KOPT-K1 (cell line): ENCODE results near the gene KCNK3.

Experiments
- H3K27ac ChIP-seq: fragments of 200-600 bp; sonication (generic); 2 replicates; pipeline ENCODE4 v1.5.1; 2016; ENCODE audit warnings: antibody characterized with exemption, mild to moderate bottlenecking, low read depth, low read length; ENCODE audit not compliant: poor library complexity, severe bottlenecking
- H3K36me3 ChIP-seq: fragments of 200-600 bp; sonication (generic); 2 replicates; pipeline ENCODE4 v1.5.1; 2017; ENCODE audit warnings: antibody characterized with exemption, mild to moderate bottlenecking, low read length, moderate library complexity; ENCODE audit not compliant: insufficient read depth
- H3K9me3 ChIP-seq: fragments of 200-600 bp; sonication (generic); 2 replicates; pipeline ENCODE4 v1.5.1; 2017; ENCODE audit warnings: antibody characterized with exemption, low read length, mild to moderate bottlenecking; ENCODE audit not compliant: insufficient read depth, poor library complexity, severe bottlenecking

The KCNK3 gene

DNA sequence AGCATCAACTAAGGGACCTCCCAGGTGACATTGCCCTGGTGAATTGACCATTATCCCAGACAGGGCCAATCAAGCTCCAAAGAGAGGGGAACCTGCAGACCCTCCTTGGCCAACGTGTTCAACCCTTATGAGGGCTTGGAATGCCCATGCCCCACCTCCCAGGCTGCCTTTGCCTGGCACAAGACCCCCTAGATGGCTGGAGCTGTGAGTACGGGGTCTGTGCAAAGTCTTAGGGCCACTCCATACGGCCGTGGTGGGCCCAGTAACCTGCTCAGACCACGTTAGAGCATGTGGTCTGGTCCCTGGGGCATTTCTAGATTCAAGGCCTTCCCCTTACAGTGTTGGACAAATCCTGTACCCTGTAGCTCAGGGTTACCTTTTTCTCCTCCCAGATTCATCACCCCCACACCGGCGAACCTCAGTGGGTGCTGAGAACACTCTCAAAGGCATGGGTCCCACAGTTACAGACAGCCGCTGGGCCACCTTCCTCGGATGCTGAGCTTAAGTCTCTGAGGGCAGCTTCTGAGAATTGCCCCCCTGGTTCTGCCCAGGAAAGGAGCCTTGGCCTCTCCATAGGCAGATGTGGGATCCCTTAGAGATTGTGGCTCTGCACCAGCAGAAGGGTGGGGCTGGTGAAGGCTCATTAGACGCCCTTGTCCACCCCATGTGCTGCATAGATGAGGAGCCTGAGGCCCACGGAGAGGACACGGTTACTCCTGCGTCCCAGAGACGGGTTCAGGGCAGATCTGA lies 18.3 kb upstream of the KCNK3 start:
- H3K27ac ChIP-seq, result no peak overlapping the region
- no peaks in the 10 kb centered on the region for H3K36me3 ChIP-seq
- peaks cover 8% of the 10 kb centered on the region for H3K9me3 ChIP-seq

DNA sequence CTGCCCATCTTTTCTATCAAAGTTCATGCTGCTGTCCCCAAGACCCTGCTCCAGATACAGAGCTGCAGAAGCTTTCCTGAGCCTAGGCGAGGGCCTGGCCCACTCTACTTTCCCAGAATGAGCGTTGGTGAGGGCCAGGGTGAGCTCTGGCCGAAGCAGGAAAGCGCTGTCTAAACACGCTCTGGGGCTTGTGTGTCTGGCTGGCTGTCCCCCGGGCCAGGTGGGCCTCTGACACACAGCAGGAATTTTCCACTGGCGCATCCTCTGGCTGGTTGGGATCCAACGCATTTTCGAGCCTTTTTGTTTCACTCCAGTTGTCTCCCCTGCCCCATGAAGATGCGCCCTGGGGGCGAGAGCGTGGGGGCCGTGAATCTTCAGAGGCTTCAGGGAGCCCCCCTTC lies 17.8 kb upstream of the KCNK3 start:
- H3K27ac ChIP-seq, result no peak overlapping the region

DNA sequence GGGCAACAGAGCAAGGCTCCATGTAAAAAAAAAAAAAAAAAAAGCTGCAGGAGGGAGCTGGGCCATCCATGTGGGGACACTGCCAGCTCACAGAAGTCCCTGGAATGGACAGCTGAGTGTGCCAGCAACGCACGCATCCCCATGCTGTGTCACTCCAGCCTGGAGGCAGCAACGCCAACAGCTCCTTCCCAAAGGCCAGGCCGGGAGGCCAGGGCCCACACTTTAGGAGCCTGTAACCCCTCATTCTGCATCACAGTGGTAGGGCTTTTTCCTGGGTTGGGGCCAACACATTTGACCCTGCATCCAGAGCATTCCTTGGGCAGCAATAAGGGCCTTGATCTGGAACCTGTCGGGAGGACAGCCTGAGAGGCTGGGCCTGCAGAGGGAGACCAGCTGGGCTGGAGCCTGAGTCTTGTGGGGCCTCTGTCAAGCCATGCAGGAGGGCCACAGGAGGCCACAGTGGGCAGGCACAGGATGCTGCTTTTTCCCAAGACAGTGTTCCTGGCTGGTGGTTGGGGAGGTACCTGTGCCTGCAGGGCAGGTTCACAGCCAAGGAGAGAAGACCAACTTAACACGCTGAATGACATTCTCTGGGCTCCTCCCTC lies 16.8 kb upstream of the KCNK3 start:
- Histone ChIP-seq H3K36me3 (no peaks in the 10 kb centered on the region), H3K9me3 (peaks cover 8% of the 10 kb centered on the region), H3K27ac (no peak overlapping the region)

More for the DNA sequence above, 17.8 kb upstream of the KCNK3 start:
- H3K9me3 ChIP-seq, result peaks cover 8% of the 10 kb centered on the region
- no peaks in the 10 kb centered on the region for H3K36me3 ChIP-seq

DNA sequence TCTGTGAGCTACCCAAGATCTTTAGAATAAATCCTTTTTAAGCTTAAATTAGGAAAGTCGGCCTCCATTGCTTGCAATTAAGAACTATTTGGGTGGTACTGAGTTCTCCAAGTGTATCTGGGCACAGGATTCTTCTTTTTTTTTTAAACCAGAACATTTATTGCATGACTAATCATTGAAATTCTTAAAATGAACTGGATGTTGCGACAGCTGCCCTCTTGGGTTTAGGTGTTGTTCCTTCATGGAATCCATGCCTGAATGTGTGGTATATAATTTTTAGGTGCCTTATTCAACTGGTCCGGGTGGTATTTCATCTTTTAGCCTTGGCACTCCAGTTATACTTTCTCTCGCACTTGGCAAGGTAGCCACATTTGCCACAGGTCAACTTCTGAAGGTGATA lies 14.5 kb upstream of the KCNK3 start:
- Histone ChIP-seq H3K36me3 (no peaks in the 10 kb centered on the region), H3K27ac (no peak overlapping the region), H3K9me3 (peaks cover 8% of the 10 kb centered on the region)

DNA sequence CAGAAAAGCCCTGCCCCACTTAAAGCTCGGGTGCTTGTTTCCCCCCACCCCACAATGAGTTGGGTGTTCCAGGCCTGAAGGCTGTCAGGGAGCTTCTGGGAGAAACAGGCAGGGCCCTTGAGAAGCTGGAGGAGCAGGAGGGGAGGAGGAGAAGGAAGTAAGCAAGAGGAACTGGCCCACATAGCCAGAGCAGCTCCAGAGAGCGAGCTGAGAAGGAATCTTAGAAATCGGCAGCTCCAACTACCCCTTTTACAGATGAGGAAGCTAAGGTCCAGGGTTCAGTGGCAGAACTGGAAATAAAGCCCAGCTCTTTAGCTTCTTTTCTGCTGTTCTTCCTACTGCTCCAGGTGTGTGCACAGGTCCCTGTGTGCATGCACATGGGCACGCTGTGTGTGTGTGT lies 12.7 kb upstream of the KCNK3 start:
- Histone ChIP-seq H3K36me3 (no peaks in the 10 kb centered on the region), H3K9me3 (peaks cover 8% of the 10 kb centered on the region), H3K27ac (no peak overlapping the region)

DNA sequence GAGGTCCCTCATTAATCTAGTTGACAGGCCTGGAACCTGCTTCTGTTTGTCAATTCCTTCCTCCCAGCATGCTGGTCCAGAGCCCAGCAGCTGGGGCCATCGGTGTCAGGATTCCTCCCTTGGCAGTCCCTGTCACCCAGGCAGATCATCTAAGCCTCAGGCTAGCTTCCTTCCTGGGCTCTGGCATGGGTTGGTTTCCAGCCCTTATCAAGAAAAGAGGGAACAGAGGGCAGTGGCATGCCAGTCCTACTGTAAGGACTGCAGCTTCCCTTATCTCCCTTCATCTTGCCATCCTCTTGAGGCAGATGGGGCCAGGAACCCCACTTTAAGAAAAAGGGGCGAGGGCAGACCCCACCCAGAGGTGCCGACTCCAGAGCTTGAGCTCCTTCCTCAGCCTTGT lies 10.9 kb upstream of the KCNK3 start:
- Histone ChIP-seq H3K9me3 (peaks cover 8% of the 10 kb centered on the region), H3K36me3 (no peaks in the 10 kb centered on the region), H3K27ac (no peak overlapping the region)

DNA sequence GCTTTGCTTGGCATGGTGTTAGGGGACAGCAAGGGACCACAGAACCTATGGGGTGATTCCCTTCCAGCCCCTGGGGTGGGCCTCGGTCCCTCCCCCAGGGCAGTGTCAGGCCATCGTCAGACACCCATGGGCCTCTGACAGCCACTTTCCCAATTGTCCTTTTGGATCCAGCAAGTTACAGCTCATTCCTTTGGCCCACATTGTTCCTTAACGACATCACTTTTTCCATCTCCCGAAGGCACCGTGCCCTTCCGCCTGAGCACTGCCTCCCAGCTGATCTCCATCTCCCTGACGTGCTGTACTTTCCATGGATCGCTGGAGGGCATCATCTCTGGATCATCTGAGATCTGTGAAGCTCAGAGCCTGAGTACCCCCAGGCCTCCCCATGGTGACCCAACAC lies 10.4 kb upstream of the KCNK3 start:
- Histone ChIP-seq H3K9me3 (peaks cover 7% of the 10 kb centered on the region), H3K27ac (no peak overlapping the region), H3K36me3 (no peaks in the 10 kb centered on the region)

DNA sequence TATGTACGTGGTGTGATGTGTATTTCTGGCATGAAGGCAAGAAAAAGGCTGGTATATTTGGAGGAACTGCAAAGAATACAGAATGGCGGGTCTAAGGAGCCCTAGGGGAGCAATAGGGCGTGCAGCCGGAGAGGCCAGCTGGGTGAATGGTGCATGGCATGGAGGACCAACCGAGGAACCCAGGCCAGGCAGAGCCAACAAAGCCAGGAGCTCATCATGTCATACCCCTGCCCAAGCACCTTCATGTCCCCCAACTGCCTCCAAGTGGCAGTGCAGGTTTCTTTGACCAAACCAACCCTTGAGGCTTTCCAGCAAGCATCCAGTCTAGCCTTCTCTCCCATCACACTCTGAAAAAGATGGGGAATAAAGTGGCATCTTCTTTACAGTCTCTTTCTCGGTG lies 8.9 kb upstream of the KCNK3 start:
- H3K27ac ChIP-seq, result no peak overlapping the region
- no peaks in the 10 kb centered on the region for H3K36me3 ChIP-seq
- H3K9me3 ChIP-seq, result no peaks in the 10 kb centered on the region

DNA sequence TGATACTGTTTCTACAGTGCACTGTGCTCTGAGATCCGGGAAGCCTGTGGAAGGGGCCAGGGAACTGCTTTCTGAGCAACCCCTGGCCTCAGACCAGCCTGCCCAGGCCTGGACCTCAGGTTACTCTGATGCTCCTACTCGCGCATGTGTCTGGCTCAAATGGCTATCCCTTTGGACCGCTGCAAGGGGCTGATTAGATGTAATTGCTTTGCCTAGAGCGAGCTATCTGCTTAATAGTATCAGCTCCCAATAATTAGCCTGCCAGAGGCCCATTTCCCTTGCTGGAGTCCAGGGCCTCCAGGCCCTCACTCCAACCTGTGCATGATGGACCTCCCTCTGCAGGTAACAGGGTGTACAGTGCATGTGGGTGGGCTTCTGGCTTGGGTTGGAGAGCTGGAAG lies 7.2 kb upstream of the KCNK3 start:
- Histone ChIP-seq H3K36me3 (no peaks in the 10 kb centered on the region), H3K9me3 (no peaks in the 10 kb centered on the region), H3K27ac (no peak overlapping the region)

DNA sequence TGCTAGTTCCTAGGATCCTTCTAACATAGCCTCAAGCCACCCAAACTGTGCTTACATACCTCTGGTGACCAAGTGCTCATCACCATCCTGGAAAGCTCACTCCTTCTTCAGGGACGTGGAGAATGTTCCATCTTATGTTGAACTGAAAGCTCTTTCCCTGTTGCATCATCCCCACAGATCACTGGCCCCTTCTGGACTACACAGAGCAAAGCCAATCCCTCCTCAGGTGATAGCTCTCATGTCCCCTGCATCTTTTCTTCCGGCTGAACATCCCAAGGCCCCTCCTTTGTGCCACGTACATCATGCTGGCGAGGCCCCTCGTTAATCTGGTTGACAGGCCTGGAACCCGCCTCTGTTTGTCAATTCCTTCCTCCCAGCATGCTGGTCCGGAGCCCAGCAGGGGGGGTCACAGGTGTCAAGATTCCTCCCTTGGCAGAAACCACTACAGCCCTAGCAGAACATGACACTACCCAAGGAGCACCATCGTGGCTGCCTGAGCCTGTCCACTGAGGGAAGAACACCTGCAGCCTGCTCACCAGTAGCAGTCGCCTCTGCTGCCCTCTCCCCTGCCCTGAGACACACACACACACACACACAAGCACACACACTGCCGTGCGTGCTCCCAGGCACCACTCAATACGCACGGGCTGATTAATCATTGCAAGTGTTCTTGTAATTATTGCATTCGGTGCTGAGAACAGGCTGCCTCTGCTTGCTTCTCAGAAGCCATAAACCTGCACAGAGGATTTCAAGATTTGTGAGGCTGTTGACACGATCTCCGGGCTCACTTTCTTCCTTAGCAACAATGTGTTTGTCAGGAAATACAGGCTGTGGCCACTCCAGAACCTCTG lies 6.3 kb upstream of the KCNK3 start:
- Histone ChIP-seq H3K36me3 (no peaks in the 10 kb centered on the region), H3K9me3 (no peaks in the 10 kb centered on the region), H3K27ac (no peak overlapping the region)

DNA sequence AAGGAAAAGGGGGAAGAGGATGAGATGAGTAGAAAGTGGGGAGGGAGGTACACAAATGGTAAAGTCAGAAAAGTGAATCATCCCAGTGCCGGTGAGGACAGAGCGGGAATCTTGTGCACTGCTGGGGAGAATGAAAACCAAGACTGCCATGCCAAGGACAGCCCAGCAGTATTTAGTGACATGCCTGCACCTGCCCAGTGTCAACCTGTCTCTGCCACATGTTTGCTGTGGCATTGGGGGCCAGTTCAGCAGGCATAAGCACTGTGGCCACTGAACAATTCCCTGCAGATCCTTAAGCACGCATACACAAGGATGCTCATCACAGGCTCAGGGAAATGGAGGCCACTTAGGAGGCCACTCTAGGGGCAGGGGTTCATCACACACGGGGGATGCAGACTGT lies 5.2 kb upstream of the KCNK3 start:
- no peak overlapping the region for H3K27ac ChIP-seq
- no peaks in the 10 kb centered on the region for H3K36me3 ChIP-seq
- no peaks in the 10 kb centered on the region for H3K9me3 ChIP-seq

DNA sequence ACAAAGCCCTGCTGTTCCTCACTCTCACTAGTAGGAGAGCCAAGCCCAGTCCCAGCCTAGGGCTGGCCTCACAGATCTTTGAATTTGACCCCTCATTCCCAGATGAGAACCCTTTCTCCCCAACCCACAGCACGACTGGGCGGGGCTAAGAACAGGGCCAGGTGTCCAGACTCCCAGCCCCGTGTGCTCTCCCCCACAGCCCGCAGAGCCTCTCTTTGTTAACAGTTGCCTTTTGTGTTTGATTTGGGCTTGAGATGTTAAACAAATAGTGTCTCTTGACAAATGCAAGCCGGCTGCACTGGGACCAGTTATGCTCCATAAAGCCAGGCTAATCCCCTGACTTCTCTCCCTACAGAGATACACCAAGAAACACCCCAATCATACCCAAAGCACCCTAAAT lies 4.7 kb upstream of the KCNK3 start:
- H3K27ac ChIP-seq, result no peak overlapping the region

DNA sequence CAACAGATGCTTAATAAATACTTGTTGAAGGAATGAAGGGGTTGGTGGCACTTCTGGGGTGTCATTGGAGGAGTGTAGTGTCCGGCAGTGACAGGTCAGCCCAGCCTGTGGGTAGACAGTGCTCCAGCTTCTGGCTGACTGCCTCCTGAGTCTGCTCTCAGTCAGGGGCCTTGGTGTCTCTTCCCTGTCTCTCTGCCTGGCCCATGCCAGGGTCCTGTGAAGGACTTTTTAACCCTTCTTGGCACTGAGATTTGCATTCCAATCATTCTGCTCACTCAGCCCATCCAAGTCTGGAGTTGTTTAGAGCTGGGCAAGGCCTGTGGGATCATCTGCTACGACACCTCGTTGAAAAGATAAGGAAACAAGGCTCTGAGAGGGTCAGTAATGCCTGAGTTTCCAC lies 1.4 kb upstream of the KCNK3 start:
- Histone ChIP-seq H3K36me3 (no peaks in the 10 kb centered on the region), H3K9me3 (no peaks in the 10 kb centered on the region), H3K27ac (no peak overlapping the region)

More for the DNA sequence above, 4.7 kb upstream of the KCNK3 start:
- Histone ChIP-seq H3K36me3 (no peaks in the 10 kb centered on the region), H3K9me3 (no peaks in the 10 kb centered on the region)

DNA sequence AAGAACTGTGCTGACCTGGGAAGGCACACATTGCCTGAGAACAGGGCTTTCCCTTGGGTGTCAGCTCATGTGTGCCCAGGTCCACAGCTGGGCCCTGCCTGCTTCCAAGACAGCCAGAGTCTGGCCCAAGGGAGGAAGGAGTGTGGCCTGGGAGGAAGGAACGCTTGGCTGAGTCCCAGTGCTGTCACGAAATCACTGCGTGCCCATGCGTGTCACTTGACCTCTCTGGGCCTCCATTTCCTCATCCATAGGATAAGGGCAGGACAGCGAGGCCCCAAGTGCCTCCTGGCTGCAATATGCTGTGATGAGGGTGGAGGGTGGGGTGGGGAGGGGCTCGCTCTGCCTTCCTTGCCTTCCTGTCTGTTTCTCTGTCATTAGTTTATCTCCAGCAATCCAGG lies 642 bp upstream of the KCNK3 start:
- Histone ChIP-seq H3K9me3 (no peaks in the 10 kb centered on the region), H3K36me3 (no peaks in the 10 kb centered on the region), H3K27ac (no peak overlapping the region)
